AG09309 (cell line): ENCODE measurements around the gene EHMT1.
"Not testable (repeated sequence)": the region's sequence is repeated elsewhere in the genome, so short reads cannot be mapped to it uniquely, and the experiment has no call there.

ENCODE experiments used
- DNase-seq: peaks from one replicate; pipeline ENCODE4 v3.0.0-alpha.2; 2010; ENCODE audit warnings: low read depth
- H3K4me3 ChIP-seq: 2 replicates; pipeline ENCODE4 v1.5.1; 2011; ENCODE audit warnings: mild to moderate bottlenecking, low read depth, low read length, moderate library complexity; ENCODE audit not compliant: control insufficient read depth
- CTCF ChIP-seq: IDR thresholded peaks from 2 replicates; pipeline ENCODE4 v1.5.1; 2011; ENCODE audit warnings: mild to moderate bottlenecking, low read depth, low read length, inconsistent platforms; ENCODE audit not compliant: insufficient read depth, control insufficient read depth; ENCODE audit errors: missing control alignments

The EHMT1 gene

DNA sequence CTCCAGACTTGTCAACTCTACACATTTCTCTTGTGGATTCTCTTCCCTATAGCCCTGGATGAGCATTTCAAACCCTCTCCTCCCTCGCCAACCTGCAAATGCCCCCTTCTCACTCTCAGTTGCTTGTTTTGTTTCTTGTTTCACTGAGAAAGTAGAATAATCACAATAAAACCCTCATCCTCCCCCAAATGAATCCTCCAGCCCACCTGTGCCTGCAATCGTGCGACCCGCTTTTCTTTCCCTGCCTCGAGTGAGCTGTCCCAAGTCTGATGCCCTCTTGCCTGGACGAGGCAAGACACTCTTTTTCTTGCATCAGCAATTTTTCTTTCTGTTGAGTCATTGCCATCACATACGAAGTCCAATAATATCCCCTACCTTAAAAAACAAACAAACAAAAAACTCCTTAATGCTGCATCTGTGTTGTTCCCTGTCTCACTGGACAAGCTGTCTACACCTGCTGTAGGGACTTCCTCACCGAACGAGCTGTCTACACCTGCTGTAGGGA is 255.1 kb downstream of the EHMT1 start:
- no peak for TF ChIP-seq CTCF
- DNase-seq, result no peak
- H3K4me3 ChIP-seq, result no peak overlapping the region

DNA sequence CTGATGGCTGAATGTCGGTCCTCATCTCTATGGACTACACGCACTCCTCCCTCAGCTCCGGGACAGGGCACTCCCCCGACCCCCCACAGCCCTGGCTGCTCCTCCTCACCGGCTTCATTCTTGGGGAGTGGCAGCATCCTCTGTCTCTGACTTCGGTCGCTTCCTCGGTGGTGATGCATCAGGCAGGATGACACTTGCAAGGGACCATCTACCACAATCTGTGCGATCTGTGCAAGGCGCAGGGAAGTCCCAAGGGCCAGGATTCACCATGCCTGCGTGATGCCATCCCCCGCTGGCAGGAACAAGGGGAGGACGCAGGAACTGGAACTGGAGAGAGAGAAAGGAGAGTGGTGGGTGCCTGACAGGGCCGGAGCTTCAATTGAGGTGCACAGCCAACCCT is 256.5 kb downstream of the EHMT1 start:
- DNase-seq, result no peak
- no peak for TF ChIP-seq CTCF
- H3K4me3 ChIP-seq, result no peak overlapping the region

GRCh38 chr9:137875846-137876245 is 257.0 kb downstream of the EHMT1 start:
- DNase-seq, result no peak
- TF ChIP-seq CTCF, result no peak
- no peak overlapping the region for H3K4me3 ChIP-seq

- no peak for DNase-seq
- no peak for TF ChIP-seq CTCF
- no peak overlapping the region for H3K4me3 ChIP-seq
Observed at GRCh38 chr9:137876269-137876668, 257.5 kb downstream of the EHMT1 start.

GRCh38 chr9:137876781-137877386 is 258.1 kb downstream of the EHMT1 start:
- no peak for TF ChIP-seq CTCF
- no peak overlapping the region for H3K4me3 ChIP-seq
- no peak for DNase-seq

GRCh38 chr9:137877506-137878122 is 258.8 kb downstream of the EHMT1 start, which contains the start of gene CACNA1B:
Gene CACNA1B (plus strand): TSS chr9:137877782. CDS start chr9:137877934, 152 bp downstream.
- DNase-seq, H3K4me3 ChIP-seq: not testable (repeated sequence)

DNA sequence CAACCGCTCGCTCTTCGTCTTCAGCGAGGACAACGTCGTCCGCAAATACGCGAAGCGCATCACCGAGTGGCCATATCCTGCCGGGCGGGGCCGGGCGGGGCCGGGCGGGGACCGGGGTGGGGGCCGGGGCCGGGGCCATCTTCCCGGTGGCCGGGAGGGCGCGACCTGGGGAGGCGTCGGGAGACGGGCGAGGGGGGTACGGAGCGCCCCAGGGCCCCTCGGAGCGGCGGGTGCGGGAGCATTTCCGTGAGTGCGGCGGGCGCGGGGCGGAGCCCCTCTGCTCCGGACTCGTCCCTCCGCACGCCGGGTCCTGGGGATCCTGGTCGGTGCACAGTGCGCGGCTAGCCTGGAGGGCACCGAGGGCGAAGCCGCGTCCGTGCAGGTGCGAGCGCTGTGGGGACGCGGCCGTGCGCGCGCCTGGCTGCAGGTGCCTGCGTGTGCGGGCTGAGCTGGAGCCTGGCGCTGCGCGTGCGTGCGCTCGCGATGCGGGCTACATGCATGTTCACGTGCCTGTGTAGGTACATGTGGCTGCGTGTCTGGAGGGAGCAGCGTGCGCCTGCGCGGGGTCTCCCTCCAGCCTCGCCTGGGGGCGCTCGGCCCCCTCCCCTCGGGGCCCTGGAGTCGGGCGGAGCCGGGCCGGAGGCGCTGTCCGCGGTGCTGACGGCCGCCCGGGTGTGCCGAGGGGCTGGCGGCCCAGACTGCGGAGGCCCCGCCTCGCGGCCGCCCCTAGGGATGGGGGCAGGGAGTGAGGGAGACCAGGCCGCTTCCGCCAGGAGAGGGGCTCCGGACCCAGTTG is 259.5 kb downstream of the EHMT1 start:
- TF ChIP-seq CTCF, result no peak
- no peak for DNase-seq
- H3K4me3 ChIP-seq, result no peak overlapping the region
